ENCODE measurements around the gene PSD4.

DNA sequence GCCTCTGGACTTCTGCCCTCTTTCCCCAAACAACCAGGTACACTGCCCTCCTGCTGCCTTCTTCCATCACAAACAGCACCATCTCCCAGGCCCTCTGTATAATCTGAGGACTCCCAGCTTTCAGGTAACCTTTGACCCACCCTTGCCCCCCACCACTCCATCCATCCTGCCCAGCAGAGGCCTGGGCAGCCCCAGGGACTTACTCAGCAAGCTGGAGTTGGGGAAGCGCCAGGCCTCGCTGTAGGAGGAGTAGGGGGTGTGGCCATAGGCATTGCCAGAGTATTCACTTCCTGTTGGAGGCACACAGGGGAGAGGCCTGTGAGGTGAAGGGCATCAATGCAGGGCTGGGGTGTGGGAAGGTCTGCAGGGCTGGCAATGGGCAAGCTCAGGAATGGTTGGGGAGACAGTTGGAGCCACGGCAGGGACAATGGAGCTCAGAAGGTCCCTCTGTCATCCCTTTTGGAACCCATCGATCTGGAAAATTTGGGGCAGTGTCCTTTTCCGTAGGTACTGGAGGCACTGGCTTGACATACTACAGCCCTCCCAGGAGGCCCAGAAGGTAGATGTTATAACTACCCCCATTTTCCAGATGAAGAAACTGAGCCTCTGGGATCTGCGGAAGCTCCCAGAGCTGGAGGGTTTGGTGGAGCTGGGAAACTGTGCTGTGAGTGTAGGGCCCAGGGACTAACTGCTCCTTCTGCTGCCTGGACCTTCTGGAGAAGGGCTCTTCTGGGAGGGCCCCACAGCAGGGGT is 46.3 kb downstream of the PSD4 start:
- TF ChIP-seq EZH2phosphoT487 (IDR thresholded peaks at IDR 0.05; ENCODE audit: low read length): no peak
- TF ChIP-seq, protein P1, sequence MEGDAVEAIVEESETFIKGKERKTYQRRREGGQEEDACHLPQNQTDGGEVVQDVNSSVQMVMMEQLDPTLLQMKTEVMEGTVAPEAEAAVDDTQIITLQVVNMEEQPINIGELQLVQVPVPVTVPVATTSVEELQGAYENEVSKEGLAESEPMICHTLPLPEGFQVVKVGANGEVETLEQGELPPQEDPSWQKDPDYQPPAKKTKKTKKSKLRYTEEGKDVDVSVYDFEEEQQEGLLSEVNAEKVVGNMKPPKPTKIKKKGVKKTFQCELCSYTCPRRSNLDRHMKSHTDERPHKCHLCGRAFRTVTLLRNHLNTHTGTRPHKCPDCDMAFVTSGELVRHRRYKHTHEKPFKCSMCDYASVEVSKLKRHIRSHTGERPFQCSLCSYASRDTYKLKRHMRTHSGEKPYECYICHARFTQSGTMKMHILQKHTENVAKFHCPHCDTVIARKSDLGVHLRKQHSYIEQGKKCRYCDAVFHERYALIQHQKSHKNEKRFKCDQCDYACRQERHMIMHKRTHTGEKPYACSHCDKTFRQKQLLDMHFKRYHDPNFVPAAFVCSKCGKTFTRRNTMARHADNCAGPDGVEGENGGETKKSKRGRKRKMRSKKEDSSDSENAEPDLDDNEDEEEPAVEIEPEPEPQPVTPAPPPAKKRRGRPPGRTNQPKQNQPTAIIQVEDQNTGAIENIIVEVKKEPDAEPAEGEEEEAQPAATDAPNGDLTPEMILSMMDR (IDR thresholded peaks at IDR 0.05; ENCODE audit: low read length): no peak
